Left colon (tissue), 2 donors: ENCODE data around the gene OR6K6. TPM values are rescaled to one million over a fixed set of nuclear protein-coding genes. Genes with fewer than 3 reads are reported as not detected.

Experiments
- ATAC-seq: fragments of 200-7000 bp; cut with Tn5 transposase; one replicate; pipeline ENCODE4 v1.9.1; 2020; ENCODE audit warnings: mild to moderate bottlenecking, moderate library complexity
- DNase-seq, 2 donors: peaks; one replicate each; pipeline ENCODE4 v3.0.0-alpha.2; 2020
- intact Hi-C, 2 donors: fragments of 100-400 bp; cut with DNase I in 1 of 2; cut with micrococcal nuclease in 1 of 2; formaldehyde crosslinking; loops; one replicate each; pipeline versions ENCODE4 v1.11.2 to v1.14.0; 2022; cut with DNase I, micrococcal nuclease
- total RNA-seq, 2 donors: library from RNA; stranded (reverse); fragmentation: NEBNext Ultra II Directional; extraction: Animal tissue kit (Norgen Biotek cat#: 25700); gene quantifications; one replicate each; pipeline ENCODE4 v1.2.1, GENCODE V29; 2021
- donor health status: DM: no; HTN: no; CAD: no.
- donor health status: DM: yes; HTN: yes; CAD: no.

The OR6K6 gene
- total RNA-seq, 2 donors from 2014 or later = not detected

DNA sequence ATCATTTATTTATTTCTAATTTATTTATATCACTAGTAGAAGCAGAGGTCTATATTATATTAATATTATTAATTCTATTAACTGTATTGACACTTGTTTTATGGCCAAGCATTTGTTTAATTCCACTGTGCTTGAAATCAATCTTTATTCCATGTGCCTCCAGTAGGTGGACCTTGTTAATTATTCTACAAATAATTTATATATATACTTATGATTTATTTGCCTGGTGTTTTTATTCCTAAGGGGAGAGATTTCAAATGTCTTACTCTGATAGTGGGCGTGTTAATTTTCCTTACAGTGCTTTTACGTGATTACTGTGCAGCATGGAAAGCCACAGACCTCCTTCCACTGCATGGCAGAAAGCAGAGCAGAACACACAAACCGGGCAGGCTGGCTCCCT lies 44.0 kb downstream of the OR6K6 start:
- intact Hi-C loops = no loop called here
- DNase-seq = no peak
- no peak for ATAC-seq

DNA sequence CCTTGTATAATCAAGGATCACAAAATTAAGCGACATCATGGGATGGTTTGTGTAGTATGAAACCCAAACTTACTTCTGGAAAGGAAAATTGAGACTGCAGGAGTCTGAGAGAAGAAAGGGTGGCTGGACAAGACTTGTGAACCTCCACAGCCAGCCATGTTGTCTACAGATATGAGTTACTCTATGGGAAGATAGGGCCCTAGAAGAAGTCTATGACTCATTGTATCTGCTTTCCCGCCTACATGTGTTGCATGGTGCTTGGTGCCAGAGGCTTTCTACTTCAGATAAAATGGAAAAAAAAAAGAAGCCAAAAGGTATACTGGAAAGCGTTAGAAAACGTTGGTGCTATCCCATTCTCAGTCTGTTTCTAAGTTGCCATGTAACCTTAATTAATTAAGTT lies 45.2 kb downstream of the OR6K6 start:
- no peak for ATAC-seq
- intact Hi-C loops = no loop called here

DNA sequence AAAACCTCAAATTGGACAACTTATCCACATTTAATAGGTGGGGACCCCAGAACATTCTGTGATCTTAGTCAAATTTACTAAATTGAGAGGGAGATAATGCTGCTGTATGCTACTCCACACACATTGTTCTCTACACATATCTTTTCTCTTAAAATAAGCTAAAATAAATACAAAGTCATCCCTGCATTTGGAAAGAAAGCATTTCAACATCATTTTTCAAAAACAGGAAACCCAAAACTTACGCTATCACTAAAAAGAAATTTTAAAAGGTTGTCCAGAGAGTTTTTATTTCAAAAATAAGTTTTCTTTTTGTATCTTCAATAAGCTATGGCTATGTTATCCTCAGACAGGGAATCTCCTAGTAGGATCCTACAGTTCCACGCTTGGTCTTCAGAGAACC lies 46.0 kb downstream of the OR6K6 start:
- intact Hi-C loops = no loop called here
- DNase-seq (no peak), ATAC-seq (no peak)

More for the DNA sequence above, 45.2 kb downstream of the OR6K6 start:
- no peak for DNase-seq

DNA sequence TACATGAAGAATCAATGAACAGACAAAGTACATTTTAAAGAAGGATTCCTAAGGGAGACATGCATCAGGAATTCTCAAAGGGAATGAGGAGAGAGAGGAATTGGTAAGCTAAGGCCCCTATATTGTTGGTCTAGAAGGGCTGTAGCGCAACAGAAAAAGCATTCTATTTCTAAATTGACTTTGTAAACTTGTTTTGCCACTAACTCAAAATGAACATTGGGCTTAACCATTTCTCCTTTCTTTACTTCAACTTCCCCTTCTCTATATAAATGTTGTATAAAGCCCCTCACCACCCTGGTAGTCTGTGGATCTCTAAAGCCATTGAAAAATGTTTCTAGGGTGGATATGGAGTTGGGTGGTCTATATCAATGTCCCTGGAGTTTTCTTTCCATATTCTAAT lies 46.9 kb downstream of the OR6K6 start:
- no peak for ATAC-seq
- no peak for DNase-seq
- intact Hi-C loops = no loop called here

DNA sequence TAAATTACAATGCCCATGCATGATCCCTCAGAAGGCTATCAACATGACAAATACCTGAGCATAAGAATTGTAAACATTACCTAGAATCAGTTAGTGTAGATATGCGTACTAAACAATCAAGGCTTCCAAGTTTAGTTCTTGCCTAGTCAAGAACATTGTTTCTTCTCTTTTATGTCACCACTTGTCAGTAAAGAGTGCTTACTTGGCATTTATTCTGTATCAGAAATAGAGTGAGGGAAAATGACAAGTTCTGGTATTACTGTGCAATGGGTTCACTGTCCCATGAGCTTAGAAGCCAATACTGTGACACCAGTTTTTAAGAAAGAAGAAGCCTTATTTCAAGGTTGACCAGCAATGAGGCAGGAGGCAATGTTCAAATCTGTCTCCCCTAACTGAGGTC lies 49.2 kb downstream of the OR6K6 start:
- intact Hi-C loops = no loop called here
- DNase-seq = no peak
- no peak for ATAC-seq

Other genes with a start within 250 kb of the OR6K6 start
- not detected for gene OR6Y1, start 200.3 kb upstream of the OR6K6 start, total RNA-seq
- gene OR6P1, start 184.1 kb upstream of the OR6K6 start, total RNA-seq = not detected
- not detected for gene OR10X1, start 174.8 kb upstream of the OR6K6 start, total RNA-seq
- gene OR10Z1, start 149.5 kb upstream of the OR6K6 start, total RNA-seq = not detected
- gene SPTA1, start 68.0 kb upstream of the OR6K6 start, total RNA-seq = not detected
- not detected for gene OR6K2, start 54.1 kb upstream of the OR6K6 start, total RNA-seq
- not detected for gene OR6K3, start 34.0 kb upstream of the OR6K6 start, total RNA-seq
- not detected for gene OR6N1, start 17.5 kb downstream of the OR6K6 start, total RNA-seq
- gene OR6N2, start 26.5 kb downstream of the OR6K6 start, total RNA-seq = not detected
- 1 to 10 TPM; 1.2 to 2.2 TPM for gene MNDA, start 76.6 kb downstream of the OR6K6 start, total RNA-seq
- gene PYHIN1, start 176.8 kb downstream of the OR6K6 start, total RNA-seq = 1 to 10 TPM in 1 of 2 donors, under 1 TPM in 1; 0.31 to 1.1 TPM